ENCODE measurements around the gene PRR18.

DNA sequence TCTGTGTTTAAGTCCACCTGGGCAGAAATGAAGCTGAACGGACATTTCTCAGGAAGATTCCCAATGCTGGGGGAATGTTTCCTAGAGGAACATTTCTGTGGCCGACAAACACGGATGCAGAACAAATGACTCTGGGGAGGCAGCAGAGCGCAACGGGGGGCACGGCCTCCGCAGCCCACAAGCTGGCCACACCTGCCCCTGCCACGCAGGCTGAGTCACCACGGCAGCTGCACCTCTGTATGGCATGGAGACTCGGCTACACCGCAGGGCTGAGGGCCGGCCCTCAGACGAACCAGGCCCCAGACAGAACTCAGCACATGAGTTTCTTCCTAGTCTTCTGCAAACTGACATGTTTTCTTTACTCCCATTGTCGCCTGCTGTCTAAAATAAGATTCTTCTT is 10.0 kb upstream of the PRR18 start:
- TF ChIP-seq JUND (IDR thresholded peaks at IDR 0.05) (no peak), SP1 (IDR thresholded peaks at IDR 0.05) (no peak)
